ENCODE data around the gene CYBA. TPM values are rescaled to one million over a fixed set of nuclear protein-coding genes. Genes with fewer than 3 reads are reported as not detected.
A peak's percentile ranks its signal among the peaks of the same experiment; 100 is the strongest.

Gene CYBA
- polyA plus RNA-seq, 2 of the 4 experiments (the other 2 are of a cell fraction): 75.7 to 185 TPM

DNA sequence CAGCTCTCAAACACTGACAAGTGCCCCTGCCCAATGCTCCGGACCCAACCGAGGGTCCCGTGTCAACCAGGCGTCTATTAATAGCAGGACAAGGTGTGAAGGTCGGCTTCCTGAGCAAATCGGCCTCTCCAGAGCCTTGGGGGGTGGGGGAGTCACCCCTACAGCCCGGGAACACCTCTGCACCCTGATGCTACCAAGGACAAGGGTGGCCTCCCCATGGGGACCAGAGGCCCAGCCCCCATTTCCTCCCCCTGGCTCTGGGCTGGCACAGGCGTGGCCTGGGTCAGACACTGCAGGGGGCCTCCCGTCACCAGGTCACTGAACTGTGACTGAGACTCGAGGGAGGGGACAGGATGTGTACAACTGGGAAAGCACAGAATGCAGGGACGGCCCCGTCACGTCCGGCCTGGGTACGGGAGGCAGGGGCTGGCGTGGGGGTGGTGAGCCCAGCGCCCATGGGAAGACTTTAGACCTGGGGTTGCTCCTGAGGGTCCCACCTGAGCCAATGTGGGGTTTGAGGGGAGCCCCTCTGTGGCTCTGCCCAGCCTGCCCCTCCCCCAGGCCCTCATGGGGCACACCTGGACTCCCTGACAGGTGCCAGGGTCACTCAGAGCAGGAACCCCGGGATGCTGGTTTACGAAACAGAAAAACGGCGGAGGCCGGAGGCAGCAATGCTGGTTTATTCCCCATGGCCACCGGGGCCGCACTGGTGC is 579 bp upstream of the CYBA start:
- POLR2A ChIA-PET: interaction anchor here (1.5 kb wide), 1 partner anchor 12 kb away, joined by 3 read pairs; the partner anchor contains the start of gene MVD
- H3K4me2 ChIP-seq: peak overlapping the region; percentile 99
- CTCF ChIA-PET: no interaction called here
- no peaks in the 10 kb centered on the region for H3K9me3 ChIP-seq
- ATAC-seq: peak; percentile 6; a peak in 5 of 6 replicates
- peak overlapping the region; percentile 89 to 93 for H3K27ac ChIP-seq
- no peak for FAIRE-seq
- DNase-seq (ENCODE audit: low read depth in 1 of 2, low spot score in 1 of 2): peak in 1 of 2 experiments; percentile 48
- peaks cover 21% of the 10 kb centered on the region for H3K4me1 ChIP-seq
- WGBS (ENCODE audit: missing lambda C conversion rate): 52% methylated on average over 15 of the region's 24 CpGs
- TF ChIP-seq RARB (CRISPR knock-in tag; IDR thresholded peaks at IDR 0.05) (no peak), TP53 (CRISPR knock-in tag; IDR thresholded peaks at IDR 0.05) (no peak)
- peak overlapping the region; percentile 94 for H3K4me3 ChIP-seq

DNA sequence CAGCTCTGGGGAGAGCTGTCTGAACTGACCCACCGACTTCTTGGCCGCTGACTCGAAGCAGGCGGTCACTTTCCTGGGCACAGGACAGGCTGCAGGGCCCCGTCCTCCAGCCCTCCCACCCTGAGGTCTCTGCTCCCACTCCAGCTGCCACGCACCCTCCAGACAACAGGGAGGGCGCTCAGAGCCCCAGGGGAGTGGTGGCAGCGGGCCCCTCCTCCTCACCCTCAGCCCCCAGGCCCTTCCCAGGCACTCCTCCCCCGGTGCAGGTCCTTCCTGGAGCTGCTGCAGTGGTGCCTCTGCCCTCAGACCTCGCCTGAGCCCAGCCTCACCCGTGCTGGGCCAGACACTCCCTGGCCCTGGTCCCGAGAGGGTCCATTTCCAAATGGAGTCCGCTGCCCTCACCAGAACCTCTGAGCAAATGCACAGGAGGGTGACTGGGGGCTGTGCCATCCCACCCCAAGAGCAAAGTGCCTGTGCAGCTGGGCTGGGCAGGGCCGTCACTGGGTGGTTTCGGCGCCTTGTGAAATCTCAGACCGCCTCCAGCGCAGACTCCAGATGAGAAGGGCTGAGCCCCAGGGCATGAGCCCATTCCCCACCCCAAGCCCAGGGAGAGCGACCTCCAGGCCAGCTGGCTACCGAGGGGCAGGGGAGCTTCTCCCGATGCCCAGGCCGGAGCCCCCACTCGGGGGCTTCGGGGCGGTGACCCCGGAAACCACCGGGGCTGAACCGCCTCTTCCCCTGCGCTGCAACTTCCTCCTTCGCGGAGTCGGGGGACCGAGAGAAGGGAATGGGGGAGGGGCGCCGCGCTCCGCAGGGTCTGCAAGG is 717 bp downstream of the CYBA start:
- peak overlapping the region; percentile 99 for H3K4me2 ChIP-seq
- TF ChIP-seq RNF2 (IDR thresholded peaks at IDR 0.05; ENCODE audit: borderline replicate concordance, low read depth) (0 out of 2 replicates have a peak, but pooled peaks have one; percentile 33), NPAS2 (CRISPR knock-in tag; IDR thresholded peaks at IDR 0.05; ENCODE audit: borderline replicate concordance) (no peak), CEBPB (IDR thresholded peaks at IDR 0.05) (0 out of 4 replicates have a peak, but pooled peaks of 1 of the 2 experiments have one; percentile 2), CBX8 (IDR thresholded peaks at IDR 0.05) (no peak), ZNF302 (CRISPR knock-in tag; IDR thresholded peaks at IDR 0.05) (no peak)
- TF ChIP-seq, protein P1, sequence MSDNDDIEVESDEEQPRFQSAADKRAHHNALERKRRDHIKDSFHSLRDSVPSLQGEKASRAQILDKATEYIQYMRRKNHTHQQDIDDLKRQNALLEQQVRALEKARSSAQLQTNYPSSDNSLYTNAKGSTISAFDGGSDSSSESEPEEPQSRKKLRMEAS (IDR thresholded peaks at IDR 0.05): 0 out of 2 replicates have a peak, but pooled peaks have one; percentile 11
- H3K4me1 ChIP-seq: peaks cover 21% of the 10 kb centered on the region
- peak overlapping the region; percentile 94 for H3K4me3 ChIP-seq
- FAIRE-seq: no peak
- CTCF ChIA-PET: interaction anchor here (1.0 to 2.0 kb wide), 4 partner anchors 11 to 88 kb away, joined by 3 to 7 read pairs (median 4); no protein-coding TSS in a partner anchor
- peak; percentile 45 to 61 for ATAC-seq
- no peaks in the 10 kb centered on the region for H3K9me3 ChIP-seq
- WGBS (ENCODE audit: missing lambda C conversion rate): 25% methylated on average over 18 of the region's 37 CpGs
- no peak for DNase-seq (ENCODE audit: low read depth in 1 of 2, low spot score in 1 of 2)
- POLR2A ChIA-PET: no interaction called here
- H3K27ac ChIP-seq: peak overlapping the region; percentile 89 to 93

DNA sequence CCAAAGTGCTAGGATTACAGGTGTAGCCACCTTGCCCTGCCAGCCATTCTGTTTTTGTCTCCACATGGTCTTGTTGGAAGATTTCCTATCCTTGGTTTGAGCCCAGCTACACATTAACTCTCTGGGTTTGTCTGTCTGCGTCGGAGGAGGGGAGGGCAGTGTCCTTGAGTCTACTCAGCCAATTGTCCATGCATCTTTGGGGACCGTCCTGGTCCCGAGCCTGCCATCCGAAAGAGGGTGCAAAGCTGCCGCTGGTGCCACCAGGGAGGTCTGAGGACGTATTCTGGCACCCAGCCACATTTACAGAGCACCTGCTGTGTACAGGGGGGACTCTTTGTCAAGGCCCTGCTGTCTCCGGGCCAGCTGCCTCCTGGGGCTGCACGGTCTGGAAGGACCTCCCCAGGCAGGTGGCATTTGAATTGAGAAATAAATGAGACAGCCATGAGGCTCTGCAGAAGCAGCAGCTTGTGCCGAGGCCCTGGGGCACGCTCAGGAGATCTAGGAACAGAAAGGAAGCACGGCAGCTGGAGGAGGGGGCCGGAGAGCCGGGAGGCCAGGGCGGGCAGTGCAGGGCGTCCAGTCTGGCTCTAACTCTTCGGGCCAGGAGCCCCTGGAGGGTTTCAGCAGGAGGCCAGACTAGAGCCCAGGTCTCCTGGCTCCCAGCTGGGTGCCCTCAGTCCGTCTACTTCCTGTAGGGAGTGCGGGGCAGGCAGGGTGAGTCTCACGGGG is 1.5 kb downstream of the CYBA start:
- ATAC-seq (peak in 1 of 2 experiments; percentile 6; a peak in 1 of 6 replicates), FAIRE-seq (no peak), DNase-seq (ENCODE audit: low read depth in 1 of 2, low spot score in 1 of 2) (no peak)
- Histone ChIP-seq H3K4me3 (peak overlapping the region; percentile 94), H3K4me2 (peak overlapping the region; percentile 99), H3K9me3 (no peaks in the 10 kb centered on the region), H3K27ac (peak overlapping the region; percentile 89 to 93; a peak in 3 of 6 replicates), H3K4me1 (peaks cover 21% of the 10 kb centered on the region)
- POLR2A ChIA-PET: no interaction called here
- CTCF ChIA-PET: interaction anchor here (1.0 to 2.0 kb wide), 4 partner anchors 10 to 89 kb away, joined by 3 to 7 read pairs (median 4); no protein-coding TSS in a partner anchor
- WGBS (ENCODE audit: missing lambda C conversion rate): 66% methylated on average over 18 of the region's 20 CpGs
- TF ChIP-seq, protein P2, sequence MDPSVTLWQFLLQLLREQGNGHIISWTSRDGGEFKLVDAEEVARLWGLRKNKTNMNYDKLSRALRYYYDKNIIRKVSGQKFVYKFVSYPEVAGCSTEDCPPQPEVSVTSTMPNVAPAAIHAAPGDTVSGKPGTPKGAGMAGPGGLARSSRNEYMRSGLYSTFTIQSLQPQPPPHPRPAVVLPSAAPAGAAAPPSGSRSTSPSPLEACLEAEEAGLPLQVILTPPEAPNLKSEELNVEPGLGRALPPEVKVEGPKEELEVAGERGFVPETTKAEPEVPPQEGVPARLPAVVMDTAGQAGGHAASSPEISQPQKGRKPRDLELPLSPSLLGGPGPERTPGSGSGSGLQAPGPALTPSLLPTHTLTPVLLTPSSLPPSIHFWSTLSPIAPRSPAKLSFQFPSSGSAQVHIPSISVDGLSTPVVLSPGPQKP (IDR thresholded peaks at IDR 0.05; ENCODE audit: low read depth, low read length): no peak
- TF ChIP-seq RNF2 (IDR thresholded peaks at IDR 0.05; ENCODE audit: borderline replicate concordance, low read depth): no peak
- TF ChIP-seq TP53 (CRISPR knock-in tag; IDR thresholded peaks at IDR 0.05): no peak
- no peak for TF ChIP-seq POLR2AphosphoS2 (conservative IDR thresholded peaks at IDR 0.05; ENCODE audit: low read length)
- TF ChIP-seq MYC (IDR thresholded peaks at IDR 0.05; ENCODE audit: borderline replicate concordance, low read length): no peak
- TF ChIP-seq FOSL2 (IDR thresholded peaks at IDR 0.05): no peak
- no peak for TF ChIP-seq FOSL2 (CRISPR knock-in tag; IDR thresholded peaks at IDR 0.05)
- no peak for TF ChIP-seq FOSB (CRISPR knock-in tag; IDR thresholded peaks at IDR 0.05)
- no peak for TF ChIP-seq HOXB5 (CRISPR knock-in tag; IDR thresholded peaks at IDR 0.05)
